HG03442 (cell line): ENCODE results near the gene PHOSPHO1.

Experiments used
- ATAC-seq: cut with Tn5 transposase; IDR thresholded peaks from one replicate; pipeline ENCODE4 v1.9.1; 2021; ENCODE audit warnings: mild to moderate bottlenecking, moderate library complexity; ENCODE audit not compliant: unreplicated experiment

The PHOSPHO1 gene

GRCh38 chr17:49219987-49220386 lies 10.6 kb downstream of the PHOSPHO1 start:
- ATAC-seq: no peak

DNA sequence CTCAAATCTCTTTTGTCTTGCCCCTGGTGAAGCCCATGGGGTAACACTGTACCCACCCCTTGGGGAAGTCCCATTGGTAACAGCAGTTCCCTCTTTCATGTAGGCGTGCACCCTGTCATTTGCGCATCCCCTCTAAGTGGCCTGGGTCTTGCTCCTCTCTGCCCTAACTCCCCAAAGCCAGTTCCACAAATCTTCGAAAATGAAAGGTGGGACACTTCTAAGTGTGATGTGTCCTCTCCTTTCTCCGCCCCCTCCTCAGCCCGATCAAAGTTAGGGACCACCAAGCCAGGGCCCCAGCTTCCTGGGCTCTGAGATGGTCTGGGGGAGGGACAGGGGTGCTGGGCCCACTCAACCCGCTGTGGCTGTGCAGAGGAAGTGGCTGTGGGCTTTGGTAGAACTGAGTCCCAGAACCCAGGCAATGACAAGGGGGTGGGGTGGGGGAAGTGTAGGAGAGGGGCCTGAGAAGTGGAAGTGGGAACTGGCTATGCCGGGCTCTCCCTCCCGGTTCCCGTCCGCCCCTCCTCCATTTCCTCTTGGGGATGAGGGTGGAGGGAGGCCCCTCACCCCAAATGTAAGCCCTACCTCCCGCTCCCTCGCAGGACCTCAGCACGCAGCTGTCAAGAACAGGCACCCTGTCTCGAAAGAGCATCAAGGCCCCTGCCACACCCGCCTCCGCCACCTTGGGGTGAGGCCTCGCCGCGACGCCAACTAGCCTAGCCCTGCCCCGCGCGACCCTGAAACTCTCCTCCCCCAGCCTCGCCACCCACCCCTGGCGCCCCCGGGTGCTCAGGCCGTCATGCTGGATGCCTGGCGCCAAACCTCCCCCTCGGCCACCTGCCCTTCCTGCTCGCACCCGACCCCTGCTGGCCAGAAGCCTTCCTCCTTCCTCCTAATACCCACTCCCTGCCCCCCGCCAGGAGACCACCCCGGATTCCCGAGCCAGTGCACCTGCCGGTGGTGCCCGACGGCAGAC lies 11.4 kb downstream of the PHOSPHO1 start:
- ATAC-seq: no peak

GRCh38 chr17:49217651-49218413 lies 12.8 kb downstream of the PHOSPHO1 start:
- peak; percentile 59 for ATAC-seq

GRCh38 chr17:49216953-49217650 lies 13.5 kb downstream of the PHOSPHO1 start:
- no peak for ATAC-seq

GRCh38 chr17:49216482-49216881 lies 14.1 kb downstream of the PHOSPHO1 start:
- ATAC-seq: no peak

- no peak for ATAC-seq
These were observed 15.8 kb downstream of the PHOSPHO1 start for GRCh38 chr17:49214676-49215360.

DNA sequence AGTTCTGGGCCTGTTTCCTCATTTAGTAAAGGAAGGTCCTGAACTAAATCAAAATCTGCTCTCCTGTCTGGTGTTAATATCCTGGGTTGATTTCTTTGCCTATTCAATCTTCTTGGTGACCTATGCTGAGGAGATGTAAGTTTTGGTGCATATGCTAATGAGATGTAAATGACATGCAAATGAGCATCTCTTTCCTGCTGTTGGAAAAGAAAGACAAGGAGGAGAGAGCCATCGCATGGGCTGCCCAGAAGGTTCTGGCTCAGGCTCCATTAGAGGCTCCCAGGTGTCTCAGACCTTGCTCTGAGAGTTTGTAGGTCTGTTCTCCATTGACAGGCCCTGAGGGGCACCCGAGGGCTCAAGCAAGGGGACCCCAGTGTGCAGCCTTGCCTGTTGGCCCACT lies 16.7 kb downstream of the PHOSPHO1 start:
- ATAC-seq: no peak

DNA sequence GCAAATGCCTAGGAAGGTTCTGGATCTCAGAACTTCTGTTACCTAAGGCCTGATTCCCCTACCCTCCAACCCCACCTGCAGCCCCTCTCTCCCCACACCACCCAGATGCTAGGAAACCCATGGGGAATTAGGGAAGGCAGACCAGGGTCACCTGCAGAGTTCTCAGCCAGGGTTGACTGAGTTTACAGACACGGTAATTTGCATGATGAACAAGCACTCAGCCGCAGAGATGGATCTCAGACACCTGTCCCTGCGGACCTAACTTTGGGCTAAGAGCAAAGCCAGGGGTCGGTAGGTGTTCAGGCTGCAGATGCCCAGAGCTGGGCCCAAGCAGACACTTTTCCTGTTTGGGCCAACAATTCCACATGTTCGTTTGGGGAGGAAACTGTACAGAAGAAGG lies 17.2 kb downstream of the PHOSPHO1 start:
- ATAC-seq: no peak

- ATAC-seq: peak; percentile 78
These were observed 20.2 kb downstream of the PHOSPHO1 start, which contains the start of the genes ABI3 and GNGT2 for GRCh38 chr17:49210158-49211029. Gene ABI3 (plus strand): TSS chr17:49210707. CDS start chr17:49210725, 18 bp downstream. Gene GNGT2 (minus strand): TSS chr17:49210574. CDS start chr17:49207422, 3,152 bp downstream.

GRCh38 chr17:49209061-49209571 lies 21.5 kb downstream of the PHOSPHO1 start:
- ATAC-seq: no peak

GRCh38 chr17:49204516-49204915 lies 26.1 kb downstream of the PHOSPHO1 start:
- ATAC-seq: no peak

DNA sequence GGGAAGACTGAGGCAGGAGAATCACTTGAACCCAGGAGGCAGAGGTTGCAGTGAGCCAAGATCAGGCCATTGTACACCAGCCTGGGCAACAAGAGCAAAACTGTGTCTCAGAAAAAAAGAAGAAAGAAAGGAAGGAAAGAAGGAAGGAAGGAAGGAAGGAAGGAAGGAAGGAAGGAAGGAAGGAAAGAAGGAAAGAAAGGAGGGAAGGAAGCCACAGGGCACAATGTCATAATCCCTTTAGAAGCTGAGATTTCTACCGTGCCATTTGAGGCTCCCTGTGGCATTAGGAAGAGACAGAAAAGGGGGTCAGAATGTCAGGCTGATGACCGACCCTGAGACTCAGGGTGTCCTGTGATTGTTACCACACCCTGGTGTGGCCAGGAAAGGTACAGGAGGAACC lies 26.8 kb downstream of the PHOSPHO1 start:
- no peak for ATAC-seq

- ATAC-seq: no peak
These were observed 29.1 kb downstream of the PHOSPHO1 start for GRCh38 chr17:49201481-49201927.

DNA sequence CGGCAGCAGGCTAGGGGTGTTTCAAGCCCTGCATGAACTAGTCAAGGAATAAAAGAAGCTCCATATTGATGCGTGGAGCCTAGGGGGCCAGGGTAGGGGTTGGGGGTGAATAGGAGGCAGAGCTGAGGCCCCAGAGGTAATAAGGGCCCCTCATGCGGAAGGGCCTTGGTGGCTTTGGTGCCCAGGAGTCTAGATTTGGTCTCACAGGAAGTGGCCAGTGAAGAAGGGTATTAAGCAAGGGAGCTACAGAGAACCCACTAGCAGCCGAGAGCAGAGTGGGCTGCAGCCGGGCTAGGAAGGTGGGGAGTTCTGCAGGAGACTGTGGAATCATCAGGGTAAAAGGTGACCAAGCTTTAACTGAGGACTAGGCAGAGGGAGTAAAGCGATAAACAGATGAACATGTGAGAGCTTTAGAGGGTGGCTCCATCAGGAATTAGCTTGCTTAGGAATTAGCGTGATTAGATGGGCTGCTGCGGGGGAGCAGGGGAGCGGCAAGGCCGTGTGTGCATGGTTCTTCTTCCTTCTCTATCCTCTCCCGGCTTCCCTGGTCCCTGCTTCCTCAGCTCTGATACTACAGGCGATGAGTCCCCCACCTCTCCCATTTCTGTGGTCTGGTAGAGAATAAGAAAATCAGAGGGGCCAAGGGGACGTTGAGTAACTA lies 30.0 kb downstream of the PHOSPHO1 start:
- no peak for ATAC-seq

GRCh38 chr17:49198211-49198610 lies 32.4 kb downstream of the PHOSPHO1 start:
- no peak for ATAC-seq

- ATAC-seq: no peak
These were observed 33.1 kb downstream of the PHOSPHO1 start for GRCh38 chr17:49197346-49197998.

DNA sequence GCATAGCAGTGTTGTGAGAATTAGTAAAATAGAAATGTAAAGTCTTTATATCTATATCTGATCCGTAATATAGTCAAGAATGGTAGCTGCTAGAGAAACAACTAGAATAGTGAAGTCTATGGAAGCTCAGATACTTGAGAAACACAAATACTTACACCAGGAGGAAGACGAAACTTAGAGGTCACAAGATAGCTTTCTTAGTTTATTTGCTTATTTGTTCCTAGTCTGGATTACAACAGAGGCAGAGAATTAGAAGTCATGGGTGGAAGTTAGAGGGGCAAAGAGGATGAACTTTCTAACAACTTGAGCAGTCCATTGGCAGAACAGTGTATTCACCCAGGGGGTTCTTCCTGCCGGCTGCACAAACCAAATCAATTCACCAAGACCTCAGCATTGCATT lies 34.1 kb downstream of the PHOSPHO1 start:
- no peak for ATAC-seq

DNA sequence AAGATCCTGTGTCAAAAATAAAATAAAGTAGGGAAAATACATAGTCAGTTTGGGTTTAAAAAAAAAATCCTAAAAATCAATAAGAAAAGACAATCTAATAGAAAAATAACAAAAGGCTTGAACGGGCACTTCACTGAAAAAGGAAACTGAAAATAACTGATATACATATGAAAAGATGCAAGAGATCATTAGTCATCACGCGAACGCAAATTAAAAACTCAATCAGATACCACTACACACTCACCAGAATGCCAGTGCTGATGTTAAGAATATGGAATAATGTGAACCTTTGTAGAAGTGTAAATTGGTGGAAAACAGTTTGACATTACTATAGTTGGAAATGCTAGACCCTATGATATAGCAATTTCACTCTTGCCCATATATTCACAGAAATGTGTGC lies 34.8 kb downstream of the PHOSPHO1 start:
- no peak for ATAC-seq
